NCI-H774 (cell line): ENCODE data around the gene PPP1R11.
"Not testable (repeated sequence)": the region's sequence is repeated elsewhere in the genome, so short reads cannot be mapped to it uniquely, and the experiment has no call there.

Source experiments
- DNase-seq: peaks from one replicate; lab custom pipeline; 2025; lab: John Stamatoyannopoulos, UW

The PPP1R11 gene

GRCh38 chr6:30066577-30067459 lies at the start of gene PPP1R11:
PPP1R11 (plus strand) TSS chr6:30067198; CDS start chr6:30067411, 213 bp downstream.
- peak; percentile 99 for DNase-seq

GRCh38 chr6:30019819-30020218 lies 47.2 kb upstream of the PPP1R11 start:
- no peak for DNase-seq

GRCh38 chr6:30020626-30021025 lies 46.4 kb upstream of the PPP1R11 start:
- no peak for DNase-seq

GRCh38 chr6:30022189-30022588 lies 44.8 kb upstream of the PPP1R11 start:
- no peak for DNase-seq

- DNase-seq: not testable (repeated sequence)
These were observed 44.3 kb upstream of the PPP1R11 start for GRCh38 chr6:30022712-30023111.

GRCh38 chr6:30025186-30025585 lies 41.8 kb upstream of the PPP1R11 start:
- DNase-seq: no peak

GRCh38 chr6:30029588-30029987 lies 37.4 kb upstream of the PPP1R11 start:
- DNase-seq: no peak

- DNase-seq: no peak
These were observed 35.6 kb upstream of the PPP1R11 start for GRCh38 chr6:30031381-30031780.

- DNase-seq: not testable (repeated sequence)
These were observed 33.6 kb upstream of the PPP1R11 start for GRCh38 chr6:30033440-30033839.

- DNase-seq: no peak
These were observed 31.2 kb upstream of the PPP1R11 start for GRCh38 chr6:30035784-30036183.

- no peak for DNase-seq
These were observed 29.7 kb upstream of the PPP1R11 start for GRCh38 chr6:30037182-30037788.

GRCh38 chr6:30041221-30041620 lies 25.8 kb upstream of the PPP1R11 start:
- DNase-seq: no peak

GRCh38 chr6:30041821-30042220 lies 25.2 kb upstream of the PPP1R11 start:
- DNase-seq: no peak

- DNase-seq: no peak
These were observed 24.5 kb upstream of the PPP1R11 start for GRCh38 chr6:30042476-30042875.

GRCh38 chr6:30042914-30043313 lies 24.1 kb upstream of the PPP1R11 start:
- no peak for DNase-seq

- no peak for DNase-seq
These were observed 23.3 kb upstream of the PPP1R11 start for GRCh38 chr6:30043744-30044143.

- DNase-seq: no peak
These were observed 22.4 kb upstream of the PPP1R11 start for GRCh38 chr6:30044630-30045029.

- no peak for DNase-seq
These were observed 19.8 kb upstream of the PPP1R11 start for GRCh38 chr6:30047220-30047619.

GRCh38 chr6:30053682-30054081 lies 13.3 kb upstream of the PPP1R11 start:
- no peak for DNase-seq

- no peak for DNase-seq
These were observed 11.5 kb upstream of the PPP1R11 start for GRCh38 chr6:30055513-30055912.

GRCh38 chr6:30060606-30061091 lies 6.3 kb upstream of the PPP1R11 start:
- no peak for DNase-seq

GRCh38 chr6:30061092-30061857 lies 5.7 kb upstream of the PPP1R11 start, which contains the start of gene POLR1H:
POLR1H (plus strand) TSS chr6:30061265; CDS start chr6:30061525, 260 bp downstream.
- DNase-seq: peak; percentile 93
